HepG2 (cell line): ENCODE data around the gene CISD3. TPM values are rescaled to one million over a fixed set of nuclear protein-coding genes. Genes with fewer than 3 reads are reported as not detected.
A peak's percentile ranks its signal among the peaks of the same experiment; 100 is the strongest.

ENCODE experiments used
- FIP1L1 ChIP-seq: fragments of 200-400 bp; formaldehyde crosslinking; IDR thresholded peaks from 2 replicates; pipeline ENCODE4 v1.6.1; 2018; ENCODE audit warnings: low read depth, mild to moderate bottlenecking, low read length, moderate library complexity, borderline replicate concordance; ENCODE audit not compliant: insufficient read depth
- FOXK2 ChIP-seq: fragments of 450-650 bp; IDR thresholded peaks from 2 replicates; pipeline ENCODE4 v1.6.1; 2016
- HOMEZ ChIP-seq: IDR thresholded peaks from 2 replicates; pipeline ENCODE4 v1.6.1; 2016; ENCODE audit warnings: low read depth
- RFX1 ChIP-seq: fragments of 450-650 bp; IDR thresholded peaks from 2 replicates; pipeline ENCODE4 v1.6.1; 2017
- RNF2 ChIP-seq: fragments of 450-650 bp; conservative IDR thresholded peaks from 2 replicates; pipeline ENCODE4 v1.6.1; 2016; ENCODE audit warnings: low read depth
- SRSF1 ChIP-seq: fragments of 200-400 bp; formaldehyde crosslinking; optimal IDR thresholded peaks from 2 replicates; pipeline ENCODE3; 2017; ENCODE audit warnings: mild to moderate bottlenecking, low read depth, low read length, moderate library complexity
- THAP9 ChIP-seq: sonication (generic); formaldehyde crosslinking; IDR thresholded peaks from 2 replicates; pipeline ENCODE4; 2020; ENCODE audit warnings: missing genetic modification reagents, mild to moderate bottlenecking, borderline replicate concordance
- ZNF18 ChIP-seq: sonication (generic); formaldehyde crosslinking; IDR thresholded peaks from 2 replicates; pipeline ENCODE4 v1.8.0; 2022; ENCODE audit warnings: mild to moderate bottlenecking, missing genetic modification reagents; ENCODE audit not compliant: insufficient replicate concordance
- ZNF362 ChIP-seq: sonication (generic); formaldehyde crosslinking; IDR thresholded peaks from 2 replicates; pipeline ENCODE4 v1.4.0; 2020; ENCODE audit warnings: missing genetic modification reagents, mild to moderate bottlenecking, borderline replicate concordance
- ZNF574 ChIP-seq: sonication (generic); formaldehyde crosslinking; IDR thresholded peaks from 2 replicates; pipeline ENCODE4 v1.4.0; 2020; ENCODE audit warnings: missing genetic modification reagents
- ZSCAN29 ChIP-seq: sonication (generic); formaldehyde crosslinking; conservative IDR thresholded peaks from 2 replicates; pipeline ENCODE4 v1.4.0; 2020; ENCODE audit warnings: mild to moderate bottlenecking, missing genetic modification reagents
- polyA plus RNA-seq, 8 experiments: library from polyadenylated mRNA; depleted of rRNA in 3 of 8; stranded (reverse) in 7 of 8; unstranded in 1 of 8; fragments of >200 nt; fragmentation: Illumina TruSeq in 4 of 8; extraction: Trizol in 4 of 8; gene quantifications; 2 replicates each; pipeline versions ENCODE4 v1.2.1 to v1.2.3, GENCODE V29; 2011 to 2016; ENCODE audit warnings: low read depth in 4 of 8, missing spikeins in 1 of 8, mixed read lengths in 1 of 8; ENCODE audit not compliant: insufficient read depth in 1 of 8
- total RNA-seq, 5 experiments: library from RNA; depleted of rRNA; stranded (reverse); fragments of >200 nt; fragmentation: Illumina TruSeq; extraction: Trizol; gene quantifications; 2 replicates each; pipeline ENCODE4 v1.2.3, GENCODE V29; 2016; ENCODE audit warnings: low read depth in 1 of 5
- TF ChIP-seq, protein P1 (sequence below): sonication (generic); formaldehyde crosslinking; IDR thresholded peaks from 2 replicates; pipeline ENCODE4 v1.4.0; 2020; ENCODE audit warnings: missing genetic modification reagents
- TF ChIP-seq, protein P2 (sequence below): sonication (generic); formaldehyde crosslinking; conservative IDR thresholded peaks from 2 replicates; pipeline ENCODE4 v1.4.0; 2020; ENCODE audit warnings: missing genetic modification reagents
- TF ChIP-seq, protein P3 (sequence below): IDR thresholded peaks from 2 replicates; pipeline ENCODE4 v1.6.1; 2016; ENCODE audit warnings: control low read depth

The CISD3 gene
- total and polyA plus RNA-seq, 2 of the 13 experiments (the other 11 are each of a cell fraction or from before 2014, with no cell fraction given), result 30.0 to 34.1 TPM

GRCh38 chr17:38752308-38753070 is 22.3 kb downstream of the CISD3 start, which contains the start of gene PSMB3 (continued):
- TF ChIP-seq ZNF362 (peak; percentile 67; the same call in 1 of the 2 replicates), ZNF18 (peak; percentile 87), FOXK2 (0 out of 2 replicates have a peak, but pooled peaks have one; percentile 65), RNF2 (no peak; the same call in 1 of the 2 replicates), SRSF1 (peak; percentile 43), ZNF574 (peak; percentile 99), RFX1 (no peak), HOMEZ (CRISPR knock-in tag) (peak; percentile 42; the same call in 1 of the 2 replicates), THAP9 (CRISPR knock-in tag) (peak; percentile 83; the same call in 1 of the 2 replicates), FIP1L1 (peak; percentile 86; the same call in 1 of the 2 replicates), ZSCAN29 (CRISPR knock-in tag) (0 out of 2 replicates have a peak, but pooled peaks have one; percentile 82)
- TF ChIP-seq, protein P1, sequence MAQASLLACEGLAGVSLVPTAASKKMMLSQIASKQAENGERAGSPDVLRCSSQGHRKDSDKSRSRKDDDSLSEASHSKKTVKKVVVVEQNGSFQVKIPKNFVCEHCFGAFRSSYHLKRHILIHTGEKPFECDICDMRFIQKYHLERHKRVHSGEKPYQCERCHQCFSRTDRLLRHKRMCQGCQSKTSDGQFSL (CRISPR knock-in tag), result no peak; the same call in 1 of the 2 replicates
- TF ChIP-seq, protein P2, sequence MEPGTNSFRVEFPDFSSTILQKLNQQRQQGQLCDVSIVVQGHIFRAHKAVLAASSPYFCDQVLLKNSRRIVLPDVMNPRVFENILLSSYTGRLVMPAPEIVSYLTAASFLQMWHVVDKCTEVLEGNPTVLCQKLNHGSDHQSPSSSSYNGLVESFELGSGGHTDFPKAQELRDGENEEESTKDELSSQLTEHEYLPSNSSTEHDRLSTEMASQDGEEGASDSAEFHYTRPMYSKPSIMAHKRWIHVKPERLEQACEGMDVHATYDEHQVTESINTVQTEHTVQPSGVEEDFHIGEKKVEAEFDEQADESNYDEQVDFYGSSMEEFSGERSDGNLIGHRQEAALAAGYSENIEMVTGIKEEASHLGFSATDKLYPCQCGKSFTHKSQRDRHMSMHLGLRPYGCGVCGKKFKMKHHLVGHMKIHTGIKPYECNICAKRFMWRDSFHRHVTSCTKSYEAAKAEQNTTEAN, result no peak; the same call in 1 of the 2 replicates
- TF ChIP-seq, protein P3, sequence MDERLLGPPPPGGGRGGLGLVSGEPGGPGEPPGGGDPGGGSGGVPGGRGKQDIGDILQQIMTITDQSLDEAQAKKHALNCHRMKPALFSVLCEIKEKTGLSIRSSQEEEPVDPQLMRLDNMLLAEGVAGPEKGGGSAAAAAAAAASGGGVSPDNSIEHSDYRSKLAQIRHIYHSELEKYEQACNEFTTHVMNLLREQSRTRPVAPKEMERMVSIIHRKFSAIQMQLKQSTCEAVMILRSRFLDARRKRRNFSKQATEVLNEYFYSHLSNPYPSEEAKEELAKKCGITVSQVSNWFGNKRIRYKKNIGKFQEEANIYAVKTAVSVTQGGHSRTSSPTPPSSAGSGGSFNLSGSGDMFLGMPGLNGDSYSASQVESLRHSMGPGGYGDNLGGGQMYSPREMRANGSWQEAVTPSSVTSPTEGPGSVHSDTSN (CRISPR knock-in tag), result peak; percentile 99
